SU-DHL-6 (cell line): ENCODE results near the gene TRABD.

Experiments used
- EZH2phosphoT487 ChIP-seq: fragments of 200-600 bp; sonication (generic), shearing (Covaris generic); conservative IDR thresholded peaks from 2 replicates; pipeline ENCODE4 v1.6.1; 2018; ENCODE audit warnings: mild to moderate bottlenecking, antibody characterized with exemption, low read length, moderate library complexity, mixed read lengths
- TF ChIP-seq, protein P1 (sequence below): fragments of 200-600 bp; sonication (generic); IDR thresholded peaks from one replicate; pipeline ENCODE4 v1.5.1; 2017; ENCODE audit warnings: antibody characterized with exemption, mild to moderate bottlenecking, low read length, moderate library complexity; ENCODE audit not compliant: insufficient read depth, poor library complexity, severe bottlenecking

DNA sequence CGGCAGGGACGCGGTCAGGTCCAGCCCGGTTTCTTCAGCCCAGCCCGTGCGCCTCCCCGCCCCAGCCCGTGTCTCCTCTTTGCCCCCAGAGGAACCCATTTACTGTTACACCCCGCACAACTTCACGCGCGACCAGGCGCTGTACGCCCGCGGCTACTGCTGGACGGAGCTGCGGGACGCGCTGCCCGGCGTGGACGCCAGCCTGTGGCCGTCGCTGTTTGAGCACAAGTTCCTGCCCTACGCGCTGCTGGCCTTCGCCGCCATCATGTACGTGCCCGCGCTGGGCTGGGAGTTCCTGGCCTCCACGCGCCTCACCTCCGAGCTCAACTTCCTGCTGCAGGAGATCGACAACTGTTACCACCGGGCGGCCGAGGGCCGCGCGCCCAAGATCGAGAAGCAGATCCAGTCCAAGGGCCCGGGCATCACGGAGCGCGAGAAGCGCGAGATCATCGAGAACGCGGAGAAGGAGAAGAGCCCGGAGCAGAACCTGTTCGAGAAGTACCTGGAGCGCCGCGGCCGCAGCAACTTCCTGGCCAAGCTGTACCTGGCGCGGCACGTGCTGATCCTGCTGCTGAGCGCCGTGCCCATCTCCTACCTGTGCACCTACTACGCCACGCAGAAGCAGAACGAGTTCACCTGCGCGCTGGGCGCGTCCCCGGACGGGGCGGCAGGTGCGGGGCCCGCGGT lies 8.7 kb upstream of the TRABD start:
- TF ChIP-seq, protein P1, sequence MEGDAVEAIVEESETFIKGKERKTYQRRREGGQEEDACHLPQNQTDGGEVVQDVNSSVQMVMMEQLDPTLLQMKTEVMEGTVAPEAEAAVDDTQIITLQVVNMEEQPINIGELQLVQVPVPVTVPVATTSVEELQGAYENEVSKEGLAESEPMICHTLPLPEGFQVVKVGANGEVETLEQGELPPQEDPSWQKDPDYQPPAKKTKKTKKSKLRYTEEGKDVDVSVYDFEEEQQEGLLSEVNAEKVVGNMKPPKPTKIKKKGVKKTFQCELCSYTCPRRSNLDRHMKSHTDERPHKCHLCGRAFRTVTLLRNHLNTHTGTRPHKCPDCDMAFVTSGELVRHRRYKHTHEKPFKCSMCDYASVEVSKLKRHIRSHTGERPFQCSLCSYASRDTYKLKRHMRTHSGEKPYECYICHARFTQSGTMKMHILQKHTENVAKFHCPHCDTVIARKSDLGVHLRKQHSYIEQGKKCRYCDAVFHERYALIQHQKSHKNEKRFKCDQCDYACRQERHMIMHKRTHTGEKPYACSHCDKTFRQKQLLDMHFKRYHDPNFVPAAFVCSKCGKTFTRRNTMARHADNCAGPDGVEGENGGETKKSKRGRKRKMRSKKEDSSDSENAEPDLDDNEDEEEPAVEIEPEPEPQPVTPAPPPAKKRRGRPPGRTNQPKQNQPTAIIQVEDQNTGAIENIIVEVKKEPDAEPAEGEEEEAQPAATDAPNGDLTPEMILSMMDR, result no peak
- no peak for TF ChIP-seq EZH2phosphoT487
